Measurements from ENCODE around the gene EGFL6. TPM values are rescaled to one million over a fixed set of nuclear protein-coding genes. Genes with fewer than 3 reads are reported as not detected.

The EGFL6 gene
- total and polyA plus RNA-seq, 2 of the 13 experiments (the other 11 are each of a cell fraction or from before 2014, with no cell fraction given) = not detected

DNA sequence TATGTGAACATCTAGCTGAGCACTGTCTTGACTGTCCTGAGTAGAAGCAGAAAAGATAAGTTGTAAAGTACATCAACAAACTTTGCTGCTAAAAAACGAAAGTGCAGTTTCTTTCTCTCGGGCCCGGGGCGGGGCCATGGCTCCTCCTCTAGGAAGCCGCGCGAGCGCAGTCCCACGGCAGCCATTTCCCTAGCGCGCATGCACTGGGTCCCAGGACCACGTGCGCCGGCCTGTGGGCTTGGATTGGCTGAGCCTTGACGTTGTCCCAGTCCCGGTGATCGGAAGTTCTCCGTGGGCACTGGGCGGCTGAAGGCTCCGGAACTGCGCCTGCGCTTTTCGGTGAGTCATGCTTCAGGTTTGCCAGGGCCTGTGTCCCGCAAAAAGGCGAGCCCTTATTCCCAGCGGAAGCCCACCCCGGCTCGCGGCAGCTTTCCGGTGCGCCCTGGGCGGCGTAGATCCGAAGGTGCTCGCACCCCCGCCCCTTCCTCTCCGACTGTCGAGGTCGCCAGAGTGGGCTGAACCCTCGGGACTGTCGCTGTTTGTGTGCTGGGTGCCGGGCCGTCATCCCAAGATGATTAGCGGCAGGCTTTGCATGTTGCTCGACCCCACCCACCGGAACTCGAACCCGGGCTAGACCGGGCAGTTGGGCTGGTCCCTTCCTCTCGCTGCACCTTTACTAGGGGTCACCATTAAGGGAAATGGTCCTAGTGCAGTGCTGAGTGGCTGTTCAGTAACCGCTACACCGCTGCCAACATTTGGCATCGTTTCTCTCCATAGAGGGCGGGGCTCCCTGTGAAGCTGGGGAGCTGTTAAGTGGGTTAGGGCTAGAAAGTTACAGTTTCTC, 83.7 kb downstream of the EGFL6 start, which contains the start of gene TCEANC (continued):
- TF ChIP-seq ZNF34 (CRISPR knock-in tag; IDR thresholded peaks at IDR 0.05; ENCODE audit: borderline replicate concordance) (no peak), SMARCC2 (IDR thresholded peaks at IDR 0.05) (no peak), ZMYM2 (CRISPR knock-in tag; IDR thresholded peaks at IDR 0.05) (no peak), ZMAT3 (CRISPR knock-in tag; conservative IDR thresholded peaks at IDR 0.05) (0 out of 2 replicates have a peak, but pooled peaks have one; percentile 13), RBFOX2 (IDR thresholded peaks at IDR 0.05; ENCODE audit: low read depth, low read length) (peak; percentile 82), ZNF337 (CRISPR knock-in tag; IDR thresholded peaks at IDR 0.05; ENCODE audit: borderline replicate concordance, low read depth) (no peak), ZNF510 (CRISPR knock-in tag; IDR thresholded peaks at IDR 0.05; ENCODE audit: low read depth) (no peak), ZC3H13 (CRISPR knock-in tag; IDR thresholded peaks at IDR 0.05) (0 out of 2 replicates have a peak, but pooled peaks have one; percentile 40), MED8 (CRISPR knock-in tag; IDR thresholded peaks at IDR 0.05; ENCODE audit: insufficient replicate concordance) (no peak), ZNF589 (CRISPR knock-in tag; conservative IDR thresholded peaks at IDR 0.05) (no peak), RCOR2 (CRISPR knock-in tag; IDR thresholded peaks at IDR 0.05) (no peak), KLF12 (CRISPR knock-in tag; IDR thresholded peaks at IDR 0.05; ENCODE audit: borderline replicate concordance) (no peak), ZNF614 (CRISPR knock-in tag; IDR thresholded peaks at IDR 0.05; ENCODE audit: borderline replicate concordance) (no peak; the same call in 1 of the 2 replicates), ZNF816 (CRISPR knock-in tag; IDR thresholded peaks at IDR 0.05; ENCODE audit: borderline replicate concordance) (no peak), MBNL3 (CRISPR knock-in tag; conservative IDR thresholded peaks at IDR 0.05) (no peak), ZIK1 (CRISPR knock-in tag; IDR thresholded peaks at IDR 0.05; ENCODE audit: borderline replicate concordance, low read depth) (no peak), ZNF768 (CRISPR knock-in tag; IDR thresholded peaks at IDR 0.05) (peak; percentile 21; the same call in 1 of the 2 replicates), KLF13 (CRISPR knock-in tag; IDR thresholded peaks at IDR 0.05) (no peak), ONECUT2 (CRISPR knock-in tag; IDR thresholded peaks at IDR 0.05) (no peak), RARG (CRISPR knock-in tag; IDR thresholded peaks at IDR 0.05; ENCODE audit: low read depth) (no peak)
- TF ChIP-seq, protein P1, sequence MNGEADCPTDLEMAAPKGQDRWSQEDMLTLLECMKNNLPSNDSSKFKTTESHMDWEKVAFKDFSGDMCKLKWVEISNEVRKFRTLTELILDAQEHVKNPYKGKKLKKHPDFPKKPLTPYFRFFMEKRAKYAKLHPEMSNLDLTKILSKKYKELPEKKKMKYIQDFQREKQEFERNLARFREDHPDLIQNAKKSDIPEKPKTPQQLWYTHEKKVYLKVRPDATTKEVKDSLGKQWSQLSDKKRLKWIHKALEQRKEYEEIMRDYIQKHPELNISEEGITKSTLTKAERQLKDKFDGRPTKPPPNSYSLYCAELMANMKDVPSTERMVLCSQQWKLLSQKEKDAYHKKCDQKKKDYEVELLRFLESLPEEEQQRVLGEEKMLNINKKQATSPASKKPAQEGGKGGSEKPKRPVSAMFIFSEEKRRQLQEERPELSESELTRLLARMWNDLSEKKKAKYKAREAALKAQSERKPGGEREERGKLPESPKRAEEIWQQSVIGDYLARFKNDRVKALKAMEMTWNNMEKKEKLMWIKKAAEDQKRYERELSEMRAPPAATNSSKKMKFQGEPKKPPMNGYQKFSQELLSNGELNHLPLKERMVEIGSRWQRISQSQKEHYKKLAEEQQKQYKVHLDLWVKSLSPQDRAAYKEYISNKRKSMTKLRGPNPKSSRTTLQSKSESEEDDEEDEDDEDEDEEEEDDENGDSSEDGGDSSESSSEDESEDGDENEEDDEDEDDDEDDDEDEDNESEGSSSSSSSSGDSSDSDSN (CRISPR knock-in tag; IDR thresholded peaks at IDR 0.05) = peak; percentile 75
- TF ChIP-seq, protein P2, sequence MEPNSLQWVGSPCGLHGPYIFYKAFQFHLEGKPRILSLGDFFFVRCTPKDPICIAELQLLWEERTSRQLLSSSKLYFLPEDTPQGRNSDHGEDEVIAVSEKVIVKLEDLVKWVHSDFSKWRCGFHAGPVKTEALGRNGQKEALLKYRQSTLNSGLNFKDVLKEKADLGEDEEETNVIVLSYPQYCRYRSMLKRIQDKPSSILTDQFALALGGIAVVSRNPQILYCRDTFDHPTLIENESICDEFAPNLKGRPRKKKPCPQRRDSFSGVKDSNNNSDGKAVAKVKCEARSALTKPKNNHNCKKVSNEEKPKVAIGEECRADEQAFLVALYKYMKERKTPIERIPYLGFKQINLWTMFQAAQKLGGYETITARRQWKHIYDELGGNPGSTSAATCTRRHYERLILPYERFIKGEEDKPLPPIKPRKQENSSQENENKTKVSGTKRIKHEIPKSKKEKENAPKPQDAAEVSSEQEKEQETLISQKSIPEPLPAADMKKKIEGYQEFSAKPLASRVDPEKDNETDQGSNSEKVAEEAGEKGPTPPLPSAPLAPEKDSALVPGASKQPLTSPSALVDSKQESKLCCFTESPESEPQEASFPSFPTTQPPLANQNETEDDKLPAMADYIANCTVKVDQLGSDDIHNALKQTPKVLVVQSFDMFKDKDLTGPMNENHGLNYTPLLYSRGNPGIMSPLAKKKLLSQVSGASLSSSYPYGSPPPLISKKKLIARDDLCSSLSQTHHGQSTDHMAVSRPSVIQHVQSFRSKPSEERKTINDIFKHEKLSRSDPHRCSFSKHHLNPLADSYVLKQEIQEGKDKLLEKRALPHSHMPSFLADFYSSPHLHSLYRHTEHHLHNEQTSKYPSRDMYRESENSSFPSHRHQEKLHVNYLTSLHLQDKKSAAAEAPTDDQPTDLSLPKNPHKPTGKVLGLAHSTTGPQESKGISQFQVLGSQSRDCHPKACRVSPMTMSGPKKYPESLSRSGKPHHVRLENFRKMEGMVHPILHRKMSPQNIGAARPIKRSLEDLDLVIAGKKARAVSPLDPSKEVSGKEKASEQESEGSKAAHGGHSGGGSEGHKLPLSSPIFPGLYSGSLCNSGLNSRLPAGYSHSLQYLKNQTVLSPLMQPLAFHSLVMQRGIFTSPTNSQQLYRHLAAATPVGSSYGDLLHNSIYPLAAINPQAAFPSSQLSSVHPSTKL (CRISPR knock-in tag; IDR thresholded peaks at IDR 0.05) = no peak; the same call in 1 of the 2 replicates
- TF ChIP-seq, protein P3, sequence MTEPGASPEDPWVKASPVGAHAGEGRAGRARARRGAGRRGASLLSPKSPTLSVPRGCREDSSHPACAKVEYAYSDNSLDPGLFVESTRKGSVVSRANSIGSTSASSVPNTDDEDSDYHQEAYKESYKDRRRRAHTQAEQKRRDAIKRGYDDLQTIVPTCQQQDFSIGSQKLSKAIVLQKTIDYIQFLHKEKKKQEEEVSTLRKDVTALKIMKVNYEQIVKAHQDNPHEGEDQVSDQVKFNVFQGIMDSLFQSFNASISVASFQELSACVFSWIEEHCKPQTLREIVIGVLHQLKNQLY (CRISPR knock-in tag; IDR thresholded peaks at IDR 0.05) = no peak
- TF ChIP-seq, protein P4, sequence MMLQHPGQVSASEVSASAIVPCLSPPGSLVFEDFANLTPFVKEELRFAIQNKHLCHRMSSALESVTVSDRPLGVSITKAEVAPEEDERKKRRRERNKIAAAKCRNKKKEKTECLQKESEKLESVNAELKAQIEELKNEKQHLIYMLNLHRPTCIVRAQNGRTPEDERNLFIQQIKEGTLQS (CRISPR knock-in tag; IDR thresholded peaks at IDR 0.05) = no peak
